ENCODE results near the gene GLDC. TPM values are rescaled to one million over a fixed set of nuclear protein-coding genes. Genes with fewer than 3 reads are reported as not detected.

GLDC gene
- total RNA-seq, 3 donors from 2014 or later: 0.38 to 0.63 (median 0.58) TPM

DNA sequence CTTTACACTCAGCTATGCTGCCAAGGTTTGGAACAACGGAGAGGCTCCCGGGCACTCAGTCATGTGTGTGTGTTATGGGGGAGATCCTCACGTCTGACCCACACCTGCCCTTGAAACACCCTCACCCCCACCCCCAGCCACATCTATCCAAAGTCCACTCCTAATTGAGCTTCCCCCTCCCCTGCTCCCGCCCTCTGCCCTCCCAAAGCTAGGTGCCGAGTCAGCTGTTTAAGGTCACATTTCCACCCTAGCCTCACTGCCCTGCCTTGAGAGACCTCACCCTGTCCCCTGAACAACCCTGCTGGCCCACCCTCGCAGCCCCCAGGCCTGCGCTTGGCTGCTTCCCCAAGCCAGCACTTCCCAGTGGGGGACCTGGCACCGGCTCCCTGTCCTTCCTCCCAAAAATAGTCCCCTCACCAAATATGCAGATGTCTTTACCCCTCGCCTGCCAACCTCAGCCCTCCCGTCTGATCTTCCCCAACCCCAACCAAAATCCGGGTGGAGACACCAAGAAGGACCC is 36.0 kb downstream of the GLDC start:
- TF ChIP-seq, protein P1, sequence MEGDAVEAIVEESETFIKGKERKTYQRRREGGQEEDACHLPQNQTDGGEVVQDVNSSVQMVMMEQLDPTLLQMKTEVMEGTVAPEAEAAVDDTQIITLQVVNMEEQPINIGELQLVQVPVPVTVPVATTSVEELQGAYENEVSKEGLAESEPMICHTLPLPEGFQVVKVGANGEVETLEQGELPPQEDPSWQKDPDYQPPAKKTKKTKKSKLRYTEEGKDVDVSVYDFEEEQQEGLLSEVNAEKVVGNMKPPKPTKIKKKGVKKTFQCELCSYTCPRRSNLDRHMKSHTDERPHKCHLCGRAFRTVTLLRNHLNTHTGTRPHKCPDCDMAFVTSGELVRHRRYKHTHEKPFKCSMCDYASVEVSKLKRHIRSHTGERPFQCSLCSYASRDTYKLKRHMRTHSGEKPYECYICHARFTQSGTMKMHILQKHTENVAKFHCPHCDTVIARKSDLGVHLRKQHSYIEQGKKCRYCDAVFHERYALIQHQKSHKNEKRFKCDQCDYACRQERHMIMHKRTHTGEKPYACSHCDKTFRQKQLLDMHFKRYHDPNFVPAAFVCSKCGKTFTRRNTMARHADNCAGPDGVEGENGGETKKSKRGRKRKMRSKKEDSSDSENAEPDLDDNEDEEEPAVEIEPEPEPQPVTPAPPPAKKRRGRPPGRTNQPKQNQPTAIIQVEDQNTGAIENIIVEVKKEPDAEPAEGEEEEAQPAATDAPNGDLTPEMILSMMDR (IDR thresholded peaks at IDR 0.05): no peak
- intact Hi-C loops (cut with DNase I, micrococcal nuclease): no loop called here
- Histone ChIP-seq H3K36me3 (ENCODE audit: low read depth) (no peaks in the 10 kb centered on the region), H3K4me3 (no peak overlapping the region), H3K4me1 (ENCODE audit: low read depth) (no peaks in the 10 kb centered on the region), H3K9me3 (no peaks in the 10 kb centered on the region)
- ATAC-seq (no peak), DNase-seq (no peak)

DNA sequence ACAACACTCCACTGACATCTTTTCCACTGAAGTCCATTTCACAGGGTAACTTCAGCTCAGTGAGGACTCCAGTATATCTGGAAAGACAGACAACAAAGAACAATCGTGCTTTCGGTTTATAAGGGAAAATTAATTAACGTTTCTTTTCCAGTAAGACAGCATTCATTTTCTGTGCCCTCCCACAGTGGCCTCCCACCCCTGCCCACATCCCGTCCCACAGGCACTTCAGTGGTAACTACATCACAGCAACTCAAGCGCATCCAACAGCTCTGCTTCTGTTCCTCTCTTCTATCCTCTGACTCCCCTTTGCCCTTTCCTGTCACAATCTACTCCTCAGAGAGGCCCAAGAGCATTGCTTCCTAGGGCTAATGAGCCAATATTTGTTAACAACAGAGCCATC is 40.3 kb downstream of the GLDC start:
- Histone ChIP-seq H3K4me3 (no peak overlapping the region), H3K9me3 (no peaks in the 10 kb centered on the region), H3K36me3 (ENCODE audit: low read depth) (no peaks in the 10 kb centered on the region), H3K4me1 (ENCODE audit: low read depth) (no peaks in the 10 kb centered on the region)
- ATAC-seq (peak; percentile 43), DNase-seq (no peak)
- TF ChIP-seq, protein P1 (IDR thresholded peaks at IDR 0.05): no peak
- intact Hi-C loops (cut with DNase I, micrococcal nuclease): no loop called here

DNA sequence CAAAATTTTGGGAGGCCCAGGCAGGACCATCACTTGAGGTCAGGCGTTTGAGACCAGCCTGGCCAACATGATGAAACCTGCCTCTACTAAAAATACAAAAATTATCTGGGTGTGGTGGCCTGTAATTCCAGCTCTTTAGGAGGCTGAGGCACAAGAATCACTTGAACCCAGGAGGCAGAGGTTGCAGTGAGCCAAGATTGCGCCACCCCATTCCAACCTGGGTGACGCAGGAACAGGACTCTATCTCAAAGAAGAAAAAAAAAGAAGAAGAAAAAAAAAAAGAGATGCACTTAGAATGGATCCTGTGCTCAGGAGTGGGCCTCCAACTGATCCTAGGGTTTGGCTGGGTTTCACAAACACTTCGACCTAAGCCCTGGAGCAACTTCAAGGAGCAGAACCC is 45.1 kb downstream of the GLDC start:
- DNase-seq: no peak
- TF ChIP-seq, protein P1 (IDR thresholded peaks at IDR 0.05): no peak
- ATAC-seq: no peak
- intact Hi-C loops (cut with DNase I, micrococcal nuclease): no loop called here
- Histone ChIP-seq H3K9me3 (no peaks in the 10 kb centered on the region), H3K4me1 (ENCODE audit: low read depth) (no peaks in the 10 kb centered on the region), H3K36me3 (ENCODE audit: low read depth) (no peaks in the 10 kb centered on the region), H3K4me3 (no peak overlapping the region)

DNA sequence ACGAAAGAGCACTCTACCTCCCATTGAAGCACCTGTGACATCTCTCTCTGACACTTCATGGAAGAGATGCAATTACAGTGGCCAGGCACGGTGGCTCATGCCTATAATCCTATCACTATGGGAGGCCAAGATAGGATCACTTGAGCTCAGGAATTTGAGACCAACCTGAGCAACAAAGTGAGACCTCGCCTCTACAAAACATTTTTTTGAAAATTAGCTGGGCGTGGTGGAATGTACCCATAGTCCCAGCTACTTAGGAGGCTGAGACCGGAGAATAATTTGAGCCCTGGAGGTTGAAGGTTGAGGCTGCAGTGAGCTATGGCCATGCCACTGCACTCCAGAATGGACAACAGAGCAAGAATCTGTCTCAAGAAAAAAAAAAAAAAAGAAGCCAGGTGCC is 45.5 kb downstream of the GLDC start:
- ATAC-seq: no peak
- intact Hi-C loops (cut with DNase I, micrococcal nuclease): no loop called here
- H3K4me1 ChIP-seq (ENCODE audit: low read depth): no peaks in the 10 kb centered on the region
- H3K4me3 ChIP-seq: no peak overlapping the region
- H3K9me3 ChIP-seq: no peaks in the 10 kb centered on the region
- no peak for DNase-seq
- TF ChIP-seq, protein P1 (IDR thresholded peaks at IDR 0.05): no peak
- H3K36me3 ChIP-seq (ENCODE audit: low read depth): no peaks in the 10 kb centered on the region

DNA sequence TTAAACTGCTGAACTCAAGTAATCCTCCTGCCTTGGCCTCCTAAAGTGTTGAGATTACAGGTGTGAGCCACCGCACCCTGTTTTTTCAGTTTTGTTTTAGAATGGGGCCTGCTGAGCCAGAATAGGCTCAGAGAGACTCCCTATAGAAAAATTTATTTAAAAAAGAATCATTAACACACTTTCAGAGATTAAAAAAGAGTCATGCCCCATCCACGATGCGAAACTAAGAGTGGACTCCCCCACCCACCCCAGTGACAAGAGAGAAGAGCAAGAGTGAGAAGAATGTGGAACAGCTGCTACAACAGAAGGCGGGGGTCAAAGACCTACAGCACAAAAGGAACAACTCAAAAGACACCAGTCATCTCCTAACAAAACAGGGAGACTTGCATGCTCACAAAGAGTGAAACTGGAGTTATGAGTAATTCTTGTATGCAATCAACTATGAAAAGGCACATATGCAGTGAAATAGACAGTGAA is 47.2 kb downstream of the GLDC start:
- DNase-seq (no peak), ATAC-seq (no peak)
- Histone ChIP-seq H3K4me3 (no peak overlapping the region), H3K9me3 (no peaks in the 10 kb centered on the region), H3K4me1 (ENCODE audit: low read depth) (no peaks in the 10 kb centered on the region), H3K36me3 (ENCODE audit: low read depth) (no peaks in the 10 kb centered on the region)
- TF ChIP-seq, protein P1 (IDR thresholded peaks at IDR 0.05): no peak
- intact Hi-C loops (cut with DNase I, micrococcal nuclease): no loop called here

DNA sequence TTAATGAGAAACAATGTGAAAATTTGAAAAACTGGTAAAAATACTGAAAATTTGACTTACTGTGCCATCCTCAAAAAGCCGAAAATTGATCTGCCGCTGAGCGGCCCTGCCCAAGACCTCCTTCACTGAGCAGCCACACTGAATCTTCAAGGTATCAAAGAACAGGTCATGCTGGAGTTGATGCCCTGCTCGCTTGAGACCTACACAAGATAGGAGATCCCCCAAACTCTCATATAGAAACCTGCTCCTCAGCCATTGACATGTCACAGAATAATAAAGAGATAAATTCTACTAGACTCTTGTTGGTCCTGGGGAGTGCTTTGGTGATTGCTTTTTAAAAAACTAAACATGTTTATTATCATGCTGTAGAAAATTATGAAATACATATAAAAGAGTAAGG is 52.7 kb downstream of the GLDC start:
- H3K36me3 ChIP-seq (ENCODE audit: low read depth): no peaks in the 10 kb centered on the region
- no peak overlapping the region for H3K4me3 ChIP-seq
- intact Hi-C loops (cut with DNase I, micrococcal nuclease): no loop called here
- no peaks in the 10 kb centered on the region for H3K4me1 ChIP-seq (ENCODE audit: low read depth)
- DNase-seq (no peak), ATAC-seq (no peak)
- TF ChIP-seq, protein P1 (IDR thresholded peaks at IDR 0.05): no peak
- H3K9me3 ChIP-seq: no peaks in the 10 kb centered on the region

All from mucosa of descending colon (tissue), 3 donors.